ENCODE data around the gene BYSL.

DNA sequence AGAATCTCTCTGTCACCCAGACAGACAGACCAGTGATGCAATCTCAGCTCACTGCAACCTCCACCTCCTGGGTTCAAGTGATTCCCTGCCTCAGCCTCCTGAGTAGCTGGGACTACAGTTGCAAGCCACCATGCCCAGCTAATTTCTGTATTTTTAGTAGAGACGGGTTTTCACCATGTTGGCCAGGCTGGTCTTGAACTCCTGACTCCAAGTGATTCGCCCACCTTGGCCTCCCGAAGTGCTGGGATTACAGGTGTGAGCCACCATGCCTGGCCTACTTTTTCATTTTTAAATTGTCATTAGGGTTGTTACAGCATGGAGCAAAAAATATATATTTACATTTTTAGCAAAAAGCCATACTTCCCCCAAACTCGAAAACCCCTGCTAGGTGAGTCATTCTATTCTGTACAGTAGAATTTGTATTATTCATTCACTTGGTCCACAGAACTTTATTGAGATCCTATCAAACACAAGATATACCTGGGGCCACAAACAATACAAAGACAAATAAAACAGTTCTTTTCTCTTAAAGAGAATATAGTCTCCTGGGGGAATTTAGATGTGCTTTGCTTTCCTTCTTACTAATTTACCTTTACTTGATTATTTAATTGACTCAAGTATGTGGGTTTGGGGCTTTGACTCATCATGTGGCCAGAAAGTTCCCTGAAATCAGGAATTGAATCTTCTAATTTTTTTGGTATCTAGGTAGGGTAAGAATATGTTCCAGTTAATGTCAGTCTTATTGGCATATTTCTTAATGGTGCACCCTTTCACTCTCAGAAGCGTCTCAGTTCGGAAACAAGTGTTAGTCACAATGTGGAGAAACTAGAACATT is 36.9 kb downstream of the BYSL start:
- TF ChIP-seq, protein P1, sequence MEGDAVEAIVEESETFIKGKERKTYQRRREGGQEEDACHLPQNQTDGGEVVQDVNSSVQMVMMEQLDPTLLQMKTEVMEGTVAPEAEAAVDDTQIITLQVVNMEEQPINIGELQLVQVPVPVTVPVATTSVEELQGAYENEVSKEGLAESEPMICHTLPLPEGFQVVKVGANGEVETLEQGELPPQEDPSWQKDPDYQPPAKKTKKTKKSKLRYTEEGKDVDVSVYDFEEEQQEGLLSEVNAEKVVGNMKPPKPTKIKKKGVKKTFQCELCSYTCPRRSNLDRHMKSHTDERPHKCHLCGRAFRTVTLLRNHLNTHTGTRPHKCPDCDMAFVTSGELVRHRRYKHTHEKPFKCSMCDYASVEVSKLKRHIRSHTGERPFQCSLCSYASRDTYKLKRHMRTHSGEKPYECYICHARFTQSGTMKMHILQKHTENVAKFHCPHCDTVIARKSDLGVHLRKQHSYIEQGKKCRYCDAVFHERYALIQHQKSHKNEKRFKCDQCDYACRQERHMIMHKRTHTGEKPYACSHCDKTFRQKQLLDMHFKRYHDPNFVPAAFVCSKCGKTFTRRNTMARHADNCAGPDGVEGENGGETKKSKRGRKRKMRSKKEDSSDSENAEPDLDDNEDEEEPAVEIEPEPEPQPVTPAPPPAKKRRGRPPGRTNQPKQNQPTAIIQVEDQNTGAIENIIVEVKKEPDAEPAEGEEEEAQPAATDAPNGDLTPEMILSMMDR (IDR thresholded peaks at IDR 0.05), result no peak
- TF ChIP-seq POLR2AphosphoS5 (IDR thresholded peaks at IDR 0.05), result no peak
- no peak for TF ChIP-seq POLR2A (IDR thresholded peaks at IDR 0.05)
- no peak for TF ChIP-seq EP300 (IDR thresholded peaks at IDR 0.05)
